HG03442 (cell line): ENCODE measurements around the gene NSMCE1.
A peak's percentile ranks its signal among the peaks of the same experiment; 100 is the strongest.
"Not testable (repeated sequence)": the region's sequence is repeated elsewhere in the genome, so short reads cannot be mapped to it uniquely, and the experiment has no call there.

Source experiments
- ATAC-seq: cut with Tn5 transposase; IDR thresholded peaks from one replicate; pipeline ENCODE4 v1.9.1; 2021; ENCODE audit warnings: mild to moderate bottlenecking, moderate library complexity; ENCODE audit not compliant: unreplicated experiment

NSMCE1 gene

GRCh38 chr16:27220527-27220926 lies 48.0 kb downstream of the NSMCE1 start:
- no peak for ATAC-seq

GRCh38 chr16:27220120-27220519 lies 48.5 kb downstream of the NSMCE1 start:
- ATAC-seq, result no peak

GRCh38 chr16:27219161-27219560 lies 49.4 kb downstream of the NSMCE1 start:
- ATAC-seq, result no peak

DNA sequence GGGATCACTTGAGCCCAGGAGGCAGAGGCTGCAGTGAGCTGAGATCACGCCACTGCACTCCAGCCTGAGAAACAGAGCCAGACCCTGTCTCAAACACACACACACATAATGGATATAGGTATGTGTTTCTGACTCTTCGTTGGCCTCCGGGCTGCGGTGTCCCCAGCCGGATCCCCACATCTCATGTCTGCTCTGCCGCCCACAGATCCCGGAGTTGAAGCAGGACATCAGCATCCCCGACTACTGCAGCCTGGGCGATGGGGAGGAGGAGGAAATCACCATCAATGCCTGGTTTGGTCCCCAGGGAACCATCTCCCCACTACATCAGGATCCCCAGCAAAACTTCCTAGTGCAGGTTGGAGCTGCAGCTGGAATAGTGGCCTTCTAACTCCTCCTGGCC lies 49.8 kb downstream of the NSMCE1 start:
- ATAC-seq, result no peak

DNA sequence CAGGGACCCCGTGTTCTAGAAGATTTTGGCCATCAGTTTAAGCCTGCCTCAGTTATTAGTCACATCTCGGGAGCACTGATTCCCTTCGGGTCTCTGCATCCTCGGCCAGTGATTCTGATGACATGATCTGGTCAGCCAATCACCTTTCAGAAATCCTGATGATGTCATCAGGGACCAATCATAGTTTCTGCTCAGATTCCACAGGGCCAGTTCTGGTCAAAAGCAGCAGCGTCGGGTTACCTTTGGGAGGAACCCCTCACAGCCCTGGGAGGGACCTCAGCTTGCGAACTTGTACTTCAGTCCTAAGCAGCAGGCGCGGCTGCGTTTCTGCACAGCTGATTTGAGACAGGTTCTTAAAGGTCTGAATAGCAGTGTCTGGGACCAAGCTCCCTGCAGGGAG lies 51.3 kb downstream of the NSMCE1 start:
- no peak for ATAC-seq

- ATAC-seq, result no peak
These were observed 52.2 kb downstream of the NSMCE1 start for GRCh38 chr16:27216297-27216885.

DNA sequence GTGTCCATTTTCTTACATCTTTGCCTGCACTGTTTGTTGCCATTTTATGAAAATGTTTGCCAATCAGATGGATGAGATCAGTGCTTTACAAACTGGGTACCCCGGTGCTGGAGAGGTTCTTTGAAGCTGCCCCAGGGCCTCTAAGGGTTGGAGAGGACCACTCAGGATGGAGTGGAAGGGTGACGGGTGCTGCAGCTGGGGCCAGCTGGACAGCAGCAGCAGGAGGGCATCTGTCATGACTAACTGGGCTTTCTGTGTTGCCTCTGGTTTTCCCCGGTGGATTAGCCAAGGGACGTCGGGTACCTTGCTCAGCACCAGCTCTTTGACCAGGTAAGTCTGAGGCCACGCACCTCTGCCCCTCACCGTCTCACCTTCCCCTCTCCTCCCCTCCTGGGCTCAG lies 52.9 kb downstream of the NSMCE1 start:
- ATAC-seq, result no peak

DNA sequence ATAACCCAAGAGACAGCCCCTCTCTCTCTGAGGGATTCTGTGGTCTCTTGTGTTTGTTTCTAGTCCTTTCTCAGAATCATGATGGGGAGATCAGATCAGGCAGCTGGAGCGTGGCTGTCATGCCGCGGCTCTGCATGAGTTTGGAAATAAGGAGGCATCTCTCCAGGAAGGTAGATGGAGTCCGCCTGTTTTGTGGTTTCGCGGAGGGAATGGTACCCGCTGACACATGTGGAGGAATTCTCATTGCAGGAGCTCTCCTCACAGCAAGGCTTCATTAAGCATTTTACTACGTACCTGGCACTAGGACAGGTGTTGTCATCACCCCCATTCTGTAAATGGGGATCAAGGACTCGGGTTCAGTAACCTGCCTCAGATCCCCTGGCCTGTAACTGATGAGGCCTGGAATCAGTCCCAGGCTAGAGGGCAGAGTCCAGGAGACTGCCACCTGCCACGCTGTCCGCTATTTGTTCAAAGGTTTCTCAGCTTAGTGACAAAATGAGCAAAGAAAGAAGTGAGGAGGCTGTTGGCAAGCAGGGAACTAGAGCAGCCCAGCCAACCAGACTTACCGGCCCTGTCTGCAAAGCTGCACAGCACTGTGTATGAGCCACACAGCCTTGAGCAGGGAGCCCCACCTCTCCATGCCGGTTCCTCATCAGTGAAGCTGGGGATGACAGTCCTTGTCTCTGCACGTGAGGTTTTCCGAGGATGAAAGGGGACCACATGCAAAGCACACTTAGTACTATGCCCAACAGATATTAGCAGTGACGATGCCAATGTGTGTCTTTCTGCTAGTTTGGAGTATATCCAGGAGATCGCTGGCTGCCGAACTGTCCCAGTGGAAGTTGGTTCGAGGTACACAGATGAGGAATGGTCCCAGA lies 54.2 kb downstream of the NSMCE1 start:
- ATAC-seq, result no peak

- no peak for ATAC-seq
These were observed 57.5 kb downstream of the NSMCE1 start for GRCh38 chr16:27211026-27211425.

GRCh38 chr16:27210174-27210573 lies 58.4 kb downstream of the NSMCE1 start:
- ATAC-seq, result no peak

GRCh38 chr16:27209591-27209990 lies 59.0 kb downstream of the NSMCE1 start:
- ATAC-seq, result no peak

DNA sequence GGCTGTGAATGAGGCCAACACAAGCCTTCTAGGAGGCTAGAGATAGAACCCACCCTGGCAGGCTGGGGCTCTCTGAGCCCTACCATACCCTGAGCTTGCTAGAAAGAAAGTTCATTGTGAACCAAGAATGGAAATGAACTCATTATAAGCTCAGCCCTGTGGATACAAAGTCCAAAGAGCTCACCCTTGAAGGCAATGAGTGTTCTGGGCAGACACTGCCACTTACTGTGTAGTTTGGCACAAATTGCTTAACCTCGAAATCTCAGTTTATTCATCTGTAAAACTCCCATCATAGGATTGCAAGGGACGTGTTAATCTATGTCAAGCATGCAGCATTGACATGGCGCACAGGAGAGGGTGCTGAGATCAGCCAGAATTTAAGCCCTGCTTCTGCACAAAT lies 59.8 kb downstream of the NSMCE1 start:
- ATAC-seq, result no peak

GRCh38 chr16:27208081-27208680 lies 60.4 kb downstream of the NSMCE1 start:
- ATAC-seq, result no peak

DNA sequence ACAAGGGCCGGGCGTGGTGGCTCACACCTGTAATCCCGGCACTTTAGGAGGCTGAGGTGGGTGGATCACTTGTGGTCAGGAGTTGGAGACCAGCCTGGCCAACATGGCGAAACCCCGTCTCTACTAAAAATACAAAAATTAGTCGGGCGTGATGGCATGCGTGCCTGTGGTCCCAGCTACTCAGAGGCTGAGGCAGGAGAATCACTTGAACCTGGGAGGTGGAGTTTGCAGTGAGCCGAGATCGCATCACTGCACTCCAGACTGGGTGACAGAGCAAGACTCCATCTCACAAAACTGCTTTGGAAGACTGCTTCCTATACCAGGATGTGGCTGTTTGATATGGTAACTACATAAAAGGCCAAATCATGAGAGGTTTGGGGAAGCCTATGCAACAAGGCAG lies 61.5 kb downstream of the NSMCE1 start:
- not testable (repeated sequence) for ATAC-seq

- no peak for ATAC-seq
These were observed 63.0 kb downstream of the NSMCE1 start for GRCh38 chr16:27205423-27206065.

- ATAC-seq, result no peak
These were observed 64.2 kb downstream of the NSMCE1 start for GRCh38 chr16:27204312-27204915.

- ATAC-seq, result peak; percentile 88
These were observed 64.9 kb downstream of the NSMCE1 start, which contains the start of gene KDM8 for GRCh38 chr16:27203507-27204311. KDM8 (plus strand) TSS chr16:27203526; CDS start chr16:27210124, 6,598 bp downstream.

DNA sequence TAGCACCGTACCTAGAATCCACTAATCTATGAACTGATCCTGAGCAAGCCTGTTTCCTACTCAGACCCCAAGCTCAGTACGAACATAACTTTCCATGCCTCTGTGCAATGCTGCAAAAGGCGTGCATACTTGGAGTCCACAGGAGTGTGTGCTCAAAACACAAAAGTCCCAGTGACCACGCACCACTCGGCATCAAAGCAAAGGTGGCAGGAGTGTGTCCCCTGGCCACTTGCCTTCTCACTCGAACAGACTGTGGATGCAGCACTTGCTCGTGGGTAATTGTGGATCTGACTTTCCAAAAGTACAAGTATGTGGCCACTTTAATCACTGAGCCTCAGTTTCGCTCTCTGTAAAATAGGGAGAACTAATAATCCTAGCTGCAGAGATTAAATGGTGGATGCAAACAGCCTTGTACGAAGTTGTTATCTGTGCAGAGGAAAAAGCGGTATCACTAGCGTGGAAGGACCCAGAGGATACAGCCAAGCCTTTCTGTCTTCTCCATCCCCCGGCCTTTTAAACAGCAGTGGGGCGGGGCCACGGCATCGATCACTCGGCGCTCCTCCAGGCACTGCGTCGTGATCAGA lies 65.6 kb downstream of the NSMCE1 start:
- ATAC-seq, result peak; percentile 53

GRCh38 chr16:27200914-27201313 lies 67.7 kb downstream of the NSMCE1 start:
- ATAC-seq, result not testable (repeated sequence)

DNA sequence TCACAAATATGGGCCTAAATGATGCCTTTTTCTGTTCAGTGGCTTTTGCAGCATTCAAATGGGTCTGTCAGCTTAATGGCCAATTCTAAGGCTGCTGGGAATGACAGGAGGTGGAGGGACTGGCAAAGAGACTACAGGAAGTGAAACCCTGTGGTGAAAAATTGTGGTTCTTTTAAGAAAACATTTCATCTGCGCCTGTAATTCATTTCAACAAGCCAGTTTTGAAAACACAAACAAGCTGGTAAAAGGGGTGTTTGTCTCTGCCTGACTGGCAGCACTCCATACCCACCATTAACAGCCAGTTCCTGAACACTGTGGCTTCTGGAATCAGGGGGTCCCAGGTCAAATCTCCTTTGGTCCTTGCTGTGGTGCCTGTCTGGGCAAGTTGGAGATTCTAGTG lies 68.8 kb downstream of the NSMCE1 start:
- ATAC-seq, result no peak
